ENCODE data around the gene EPB41.

GRCh38 chr1:28869952-28870351 lies 44.4 kb upstream of the EPB41 start:
- TF ChIP-seq, protein P1, sequence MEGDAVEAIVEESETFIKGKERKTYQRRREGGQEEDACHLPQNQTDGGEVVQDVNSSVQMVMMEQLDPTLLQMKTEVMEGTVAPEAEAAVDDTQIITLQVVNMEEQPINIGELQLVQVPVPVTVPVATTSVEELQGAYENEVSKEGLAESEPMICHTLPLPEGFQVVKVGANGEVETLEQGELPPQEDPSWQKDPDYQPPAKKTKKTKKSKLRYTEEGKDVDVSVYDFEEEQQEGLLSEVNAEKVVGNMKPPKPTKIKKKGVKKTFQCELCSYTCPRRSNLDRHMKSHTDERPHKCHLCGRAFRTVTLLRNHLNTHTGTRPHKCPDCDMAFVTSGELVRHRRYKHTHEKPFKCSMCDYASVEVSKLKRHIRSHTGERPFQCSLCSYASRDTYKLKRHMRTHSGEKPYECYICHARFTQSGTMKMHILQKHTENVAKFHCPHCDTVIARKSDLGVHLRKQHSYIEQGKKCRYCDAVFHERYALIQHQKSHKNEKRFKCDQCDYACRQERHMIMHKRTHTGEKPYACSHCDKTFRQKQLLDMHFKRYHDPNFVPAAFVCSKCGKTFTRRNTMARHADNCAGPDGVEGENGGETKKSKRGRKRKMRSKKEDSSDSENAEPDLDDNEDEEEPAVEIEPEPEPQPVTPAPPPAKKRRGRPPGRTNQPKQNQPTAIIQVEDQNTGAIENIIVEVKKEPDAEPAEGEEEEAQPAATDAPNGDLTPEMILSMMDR (IDR thresholded peaks at IDR 0.05; ENCODE audit: poor library complexity), result no peak
- TF ChIP-seq EZH2phosphoT487 (IDR thresholded peaks at IDR 0.05; ENCODE audit: low read depth, severe bottlenecking, unreplicated experiment) (no peak), EZH2 (IDR thresholded peaks at IDR 0.05; ENCODE audit: borderline replicate concordance) (no peak)

Measured in hepatocyte (in vitro differentiated cells).